Vagina (tissue), 2 donors: Measurements from ENCODE around the gene ARHGAP19.

Source experiments
- POLR2A ChIP-seq, 2 donors: fragments of 450-650 bp; IDR thresholded peaks; one replicate each; pipeline ENCODE4 v1.6.1; 2017; ENCODE audit warnings: antibody characterized with exemption in 2 of 2, mild to moderate bottlenecking in 2 of 2, moderate library complexity in 2 of 2
- TF ChIP-seq, protein P1 (sequence below), 3 experiments: fragments of 450-650 bp in 2 of 3; fragments of 200-600 bp in 1 of 3; sonication (generic) in 1 of 3; IDR thresholded peaks; one replicate each; pipeline ENCODE4 v1.5.1; 2017 to 2019; ENCODE audit warnings: antibody characterized with exemption in 3 of 3, mild to moderate bottlenecking in 2 of 3, moderate library complexity in 2 of 3

DNA sequence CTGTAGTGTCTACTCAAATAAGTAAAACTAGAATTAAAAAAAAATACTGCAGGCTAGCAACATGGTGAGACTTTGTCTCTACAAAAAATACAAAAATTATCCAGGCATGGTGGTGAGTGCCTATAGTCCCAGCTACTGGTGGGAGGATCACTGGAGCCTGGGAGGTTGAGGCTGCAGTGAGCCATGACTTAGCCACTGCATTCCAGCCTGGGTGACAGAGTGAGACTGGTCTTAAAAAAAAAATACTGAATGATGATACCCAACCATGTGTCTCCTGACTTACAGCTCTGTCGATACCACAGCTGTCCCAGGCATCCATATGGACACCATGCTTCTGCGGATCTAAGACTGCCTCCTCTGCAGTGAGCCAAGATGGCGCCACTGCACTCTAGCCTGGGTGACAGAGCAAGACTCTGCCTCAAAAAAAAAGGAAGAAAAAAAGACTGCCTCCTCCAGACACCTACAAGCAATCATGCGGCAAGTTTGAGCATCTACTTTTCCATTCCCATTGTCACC is 18.7 kb upstream of the ARHGAP19 start:
- TF ChIP-seq, protein P1, sequence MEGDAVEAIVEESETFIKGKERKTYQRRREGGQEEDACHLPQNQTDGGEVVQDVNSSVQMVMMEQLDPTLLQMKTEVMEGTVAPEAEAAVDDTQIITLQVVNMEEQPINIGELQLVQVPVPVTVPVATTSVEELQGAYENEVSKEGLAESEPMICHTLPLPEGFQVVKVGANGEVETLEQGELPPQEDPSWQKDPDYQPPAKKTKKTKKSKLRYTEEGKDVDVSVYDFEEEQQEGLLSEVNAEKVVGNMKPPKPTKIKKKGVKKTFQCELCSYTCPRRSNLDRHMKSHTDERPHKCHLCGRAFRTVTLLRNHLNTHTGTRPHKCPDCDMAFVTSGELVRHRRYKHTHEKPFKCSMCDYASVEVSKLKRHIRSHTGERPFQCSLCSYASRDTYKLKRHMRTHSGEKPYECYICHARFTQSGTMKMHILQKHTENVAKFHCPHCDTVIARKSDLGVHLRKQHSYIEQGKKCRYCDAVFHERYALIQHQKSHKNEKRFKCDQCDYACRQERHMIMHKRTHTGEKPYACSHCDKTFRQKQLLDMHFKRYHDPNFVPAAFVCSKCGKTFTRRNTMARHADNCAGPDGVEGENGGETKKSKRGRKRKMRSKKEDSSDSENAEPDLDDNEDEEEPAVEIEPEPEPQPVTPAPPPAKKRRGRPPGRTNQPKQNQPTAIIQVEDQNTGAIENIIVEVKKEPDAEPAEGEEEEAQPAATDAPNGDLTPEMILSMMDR (IDR thresholded peaks at IDR 0.05): no peak
- no peak for TF ChIP-seq POLR2A (IDR thresholded peaks at IDR 0.05)
